Stimulated activated CD4-positive, alpha-beta T cell treated with anti-CD3 and anti-CD28 coated beads, TNF-alpha, amount 100 ng/mL, for 24 hours (primary cell): ENCODE data around the gene CFAP61.
A peak's percentile ranks its signal among the peaks of the same experiment; 100 is the strongest.

Source experiments
- DNase-seq, 3 experiments: peaks; one replicate each; pipeline ENCODE4 v3.0.0-alpha.2; 2020; ENCODE audit warnings: low read depth in 3 of 3

Gene CFAP61

GRCh38 chr20:20365480-20366161, 313.3 kb downstream of the CFAP61 start:
- DNase-seq: peak in 1 of 3 experiments; percentile 31

- DNase-seq: no peak
Observed at GRCh38 chr20:20366551-20366875, 314.2 kb downstream of the CFAP61 start.

GRCh38 chr20:20366876-20367574, 314.7 kb downstream of the CFAP61 start:
- no peak for DNase-seq

GRCh38 chr20:20367575-20368417, 315.5 kb downstream of the CFAP61 start, which contains the start of gene INSM1:
INSM1 (plus strand) TSS chr20:20368104; CDS start chr20:20368268, 164 bp downstream.
- peak in 1 of 3 experiments; percentile 55 for DNase-seq

GRCh38 chr20:20368418-20369249, 316.3 kb downstream of the CFAP61 start:
- DNase-seq: peak in 1 of 3 experiments; percentile 17

GRCh38 chr20:20369250-20370093, 317.1 kb downstream of the CFAP61 start:
- DNase-seq: peak in 1 of 3 experiments; percentile 26

- no peak for DNase-seq
Observed at GRCh38 chr20:20370094-20370575, 317.8 kb downstream of the CFAP61 start.

GRCh38 chr20:20371083-20371482, 318.8 kb downstream of the CFAP61 start:
- DNase-seq: no peak

- no peak for DNase-seq
Observed at GRCh38 chr20:20371681-20372080, 319.3 kb downstream of the CFAP61 start.

GRCh38 chr20:20373091-20373571, 320.8 kb downstream of the CFAP61 start:
- no peak for DNase-seq

GRCh38 chr20:20375862-20376261, 323.5 kb downstream of the CFAP61 start:
- DNase-seq: no peak

- no peak for DNase-seq
Observed at GRCh38 chr20:20386192-20386591, 333.9 kb downstream of the CFAP61 start.

GRCh38 chr20:20390393-20390792, 338.1 kb downstream of the CFAP61 start:
- DNase-seq: no peak

- DNase-seq: no peak
Observed at GRCh38 chr20:20391115-20391514, 338.8 kb downstream of the CFAP61 start.

GRCh38 chr20:20391766-20392165, 339.4 kb downstream of the CFAP61 start:
- no peak for DNase-seq

- no peak for DNase-seq
Observed at GRCh38 chr20:20393207-20394120, 341.1 kb downstream of the CFAP61 start.

GRCh38 chr20:20395087-20395486, 342.8 kb downstream of the CFAP61 start:
- DNase-seq: no peak

GRCh38 chr20:20395903-20396568, 343.7 kb downstream of the CFAP61 start:
- no peak for DNase-seq

GRCh38 chr20:20396794-20397193, 344.5 kb downstream of the CFAP61 start:
- DNase-seq: no peak
